ENCODE measurements around the gene CLCA2. TPM values are rescaled to one million over a fixed set of nuclear protein-coding genes. Genes with fewer than 3 reads are reported as not detected.

CLCA2 gene
- total RNA-seq, 1 donor from 2014 or later, result not detected

DNA sequence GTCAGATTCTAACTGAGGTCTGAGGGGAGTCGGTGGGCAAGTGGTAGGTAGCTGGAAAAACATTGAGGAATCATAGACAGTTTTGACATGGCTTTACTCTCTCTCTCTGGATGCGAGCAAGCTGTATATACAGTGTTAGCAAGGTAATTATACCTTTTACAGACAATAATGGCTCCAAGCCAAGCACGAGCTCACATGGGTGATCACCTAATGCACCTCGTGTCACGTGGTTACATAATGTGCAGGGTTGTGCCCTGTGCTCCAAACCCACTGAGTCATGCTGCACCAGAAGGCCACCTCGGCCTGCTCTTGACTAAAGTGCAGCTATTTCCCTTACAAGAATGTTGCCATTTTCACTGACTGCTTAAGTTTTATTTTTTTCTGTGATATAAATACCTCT, 7.6 kb upstream of the CLCA2 start:
- H3K4me3 ChIP-seq, result no peak overlapping the region
- no peaks in the 10 kb centered on the region for H3K36me3 ChIP-seq
- no peak overlapping the region for H3K27ac ChIP-seq (replicated peaks)
- H3K9me3 ChIP-seq (replicated peaks), result no peaks in the 10 kb centered on the region
- TF ChIP-seq CTCF (IDR thresholded peaks at IDR 0.05; ENCODE audit: borderline replicate concordance), result no peak
- intact Hi-C loops (cut with micrococcal nuclease), result no loop called here
- no peaks in the 10 kb centered on the region for H3K27me3 ChIP-seq (ENCODE audit: low read depth)
- no peaks in the 10 kb centered on the region for H3K4me1 ChIP-seq
- no peak for DNase-seq

DNA sequence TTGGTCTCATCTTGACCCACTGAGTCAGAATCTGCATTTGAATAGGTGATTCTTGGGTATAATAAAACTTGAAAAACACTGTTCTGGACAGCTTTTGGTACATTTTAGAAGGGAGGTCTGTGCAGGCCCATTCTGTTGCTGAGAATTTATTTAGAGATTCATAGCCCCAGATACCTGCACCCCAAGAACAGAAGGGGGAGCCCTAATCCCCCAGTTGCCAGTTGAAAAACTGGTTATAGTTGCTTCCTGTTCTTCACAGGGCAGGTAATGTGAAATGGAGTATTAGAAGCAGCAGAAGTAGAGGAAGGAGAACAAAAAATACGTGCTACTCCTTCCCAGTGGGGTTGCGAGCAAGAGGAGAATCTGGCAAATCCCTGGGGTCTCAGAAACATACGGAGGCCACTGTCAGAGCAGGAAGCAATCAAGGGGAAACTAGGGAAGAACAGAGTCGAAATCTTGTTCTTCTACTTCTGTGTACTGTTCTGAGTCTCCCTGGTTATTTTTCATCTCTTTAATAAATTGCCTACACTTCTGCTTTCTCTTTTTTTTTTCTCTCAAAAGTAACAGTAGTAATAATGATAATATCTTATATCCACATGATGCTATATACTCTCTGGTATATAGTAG, 4.6 kb upstream of the CLCA2 start:
- Histone ChIP-seq H3K27me3 (ENCODE audit: low read depth) (no peaks in the 10 kb centered on the region), H3K4me1 (no peaks in the 10 kb centered on the region), H3K9me3 (replicated peaks) (no peaks in the 10 kb centered on the region), H3K27ac (replicated peaks) (no peak overlapping the region), H3K4me3 (no peak overlapping the region), H3K36me3 (no peaks in the 10 kb centered on the region)
- TF ChIP-seq CTCF (IDR thresholded peaks at IDR 0.05; ENCODE audit: borderline replicate concordance), result peak; percentile 51
- intact Hi-C loops (cut with micrococcal nuclease), result no loop called here
- no peak for DNase-seq

- Histone ChIP-seq H3K4me1 (no peaks in the 10 kb centered on the region), H3K36me3 (no peaks in the 10 kb centered on the region), H3K9me3 (replicated peaks) (no peaks in the 10 kb centered on the region), H3K27ac (replicated peaks) (no peak overlapping the region), H3K4me3 (no peak overlapping the region), H3K27me3 (ENCODE audit: low read depth) (no peaks in the 10 kb centered on the region)
- intact Hi-C loops (cut with micrococcal nuclease), result no loop called here
- TF ChIP-seq CTCF (IDR thresholded peaks at IDR 0.05; ENCODE audit: borderline replicate concordance), result no peak
- DNase-seq, result no peak
Measured at GRCh38 chr1:86421601-86422280, 2.2 kb upstream of the CLCA2 start.

DNA sequence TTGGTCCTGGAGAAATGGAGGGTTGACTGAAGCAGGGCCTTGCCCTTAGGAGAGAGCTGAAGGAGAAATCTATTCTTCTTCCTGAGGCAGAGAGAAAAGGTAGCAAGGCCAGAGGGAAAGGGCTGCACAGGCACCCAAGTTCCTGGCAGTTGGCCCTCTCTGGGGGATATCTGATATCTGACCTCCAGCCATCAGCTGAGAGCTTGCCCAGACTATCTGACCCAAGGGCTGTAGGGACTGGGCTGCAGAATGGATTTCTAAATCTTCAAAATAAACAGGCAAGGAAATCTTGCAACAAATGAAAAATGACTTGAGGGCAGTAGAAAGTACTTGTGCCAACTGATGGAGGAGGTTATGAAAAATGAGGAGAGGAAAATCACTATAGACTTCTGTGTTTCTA, 498 bp upstream of the CLCA2 start:
- no peak for TF ChIP-seq CTCF (IDR thresholded peaks at IDR 0.05; ENCODE audit: borderline replicate concordance)
- intact Hi-C loops (cut with micrococcal nuclease), result no loop called here
- H3K36me3 ChIP-seq, result no peaks in the 10 kb centered on the region

GRCh38 chr1:86429122-86429725, 5.3 kb downstream of the CLCA2 start:
- intact Hi-C loops (cut with micrococcal nuclease), result no loop called here
- no peaks in the 10 kb centered on the region for H3K36me3 ChIP-seq
- H3K27me3 ChIP-seq (ENCODE audit: low read depth), result no peaks in the 10 kb centered on the region
- no peak overlapping the region for H3K4me3 ChIP-seq
- TF ChIP-seq CTCF (IDR thresholded peaks at IDR 0.05; ENCODE audit: borderline replicate concordance), result no peak
- DNase-seq, result no peak
- peaks cover 17% of the 10 kb centered on the region for H3K4me1 ChIP-seq
- no peaks in the 10 kb centered on the region for H3K9me3 ChIP-seq (replicated peaks)
- H3K27ac ChIP-seq (replicated peaks), result peak overlapping the region; percentile 79

More for the DNA sequence above, 498 bp upstream of the CLCA2 start:
- Histone ChIP-seq H3K4me3 (no peak overlapping the region), H3K27ac (replicated peaks) (no peak overlapping the region), H3K9me3 (replicated peaks) (no peaks in the 10 kb centered on the region), H3K4me1 (no peaks in the 10 kb centered on the region), H3K27me3 (ENCODE audit: low read depth) (no peaks in the 10 kb centered on the region)
- no peak for DNase-seq
